ENCODE results near the gene TESK1.

GRCh38 chr9:35656831-35657545 lies 51.9 kb downstream of the TESK1 start:
- TF ChIP-seq, protein P1, sequence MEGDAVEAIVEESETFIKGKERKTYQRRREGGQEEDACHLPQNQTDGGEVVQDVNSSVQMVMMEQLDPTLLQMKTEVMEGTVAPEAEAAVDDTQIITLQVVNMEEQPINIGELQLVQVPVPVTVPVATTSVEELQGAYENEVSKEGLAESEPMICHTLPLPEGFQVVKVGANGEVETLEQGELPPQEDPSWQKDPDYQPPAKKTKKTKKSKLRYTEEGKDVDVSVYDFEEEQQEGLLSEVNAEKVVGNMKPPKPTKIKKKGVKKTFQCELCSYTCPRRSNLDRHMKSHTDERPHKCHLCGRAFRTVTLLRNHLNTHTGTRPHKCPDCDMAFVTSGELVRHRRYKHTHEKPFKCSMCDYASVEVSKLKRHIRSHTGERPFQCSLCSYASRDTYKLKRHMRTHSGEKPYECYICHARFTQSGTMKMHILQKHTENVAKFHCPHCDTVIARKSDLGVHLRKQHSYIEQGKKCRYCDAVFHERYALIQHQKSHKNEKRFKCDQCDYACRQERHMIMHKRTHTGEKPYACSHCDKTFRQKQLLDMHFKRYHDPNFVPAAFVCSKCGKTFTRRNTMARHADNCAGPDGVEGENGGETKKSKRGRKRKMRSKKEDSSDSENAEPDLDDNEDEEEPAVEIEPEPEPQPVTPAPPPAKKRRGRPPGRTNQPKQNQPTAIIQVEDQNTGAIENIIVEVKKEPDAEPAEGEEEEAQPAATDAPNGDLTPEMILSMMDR (IDR thresholded peaks at IDR 0.05) = no peak
- no peak for TF ChIP-seq EZH2 (IDR thresholded peaks at IDR 0.05; ENCODE audit: borderline replicate concordance, insufficient read depth, low read depth, low read length, poor library complexity, severe bottlenecking)

All from B cell (primary cell).